KMS-11 (cell line): ENCODE results near the gene KCNAB1.

Source experiments
- H2AFZ ChIP-seq: fragments of 200-600 bp; sonication (generic); 2 replicates; pipeline ENCODE4 v1.6.1; 2016; ENCODE audit warnings: antibody characterized with exemption, mixed run types, low read depth
- H3K27ac ChIP-seq: fragments of 200-600 bp; sonication (generic); 2 replicates; pipeline ENCODE4 v1.6.1; 2016; ENCODE audit warnings: mild to moderate bottlenecking, mixed run types
- H3K27me3 ChIP-seq: fragments of 200-600 bp; sonication (generic); 2 replicates; pipeline ENCODE4 v1.6.1; 2017; ENCODE audit warnings: mild to moderate bottlenecking, low read depth, mixed run types, moderate library complexity; ENCODE audit not compliant: insufficient read depth
- H3K36me3 ChIP-seq: fragments of 200-600 bp; sonication (generic); 2 replicates; pipeline ENCODE4 v1.6.1; 2017; ENCODE audit warnings: mild to moderate bottlenecking, mixed run types; ENCODE audit not compliant: insufficient read depth
- H3K4me1 ChIP-seq: fragments of 200-600 bp; sonication (generic); 2 replicates; pipeline ENCODE4 v1.6.1; 2016; ENCODE audit warnings: mild to moderate bottlenecking, low read depth, mixed run types; ENCODE audit not compliant: poor library complexity, severe bottlenecking
- H3K4me2 ChIP-seq: fragments of 200-600 bp; sonication (generic); 2 replicates; pipeline ENCODE4 v1.7.0; 2016; ENCODE audit warnings: mild to moderate bottlenecking, mixed run types
- H3K4me3 ChIP-seq: fragments of 200-600 bp; sonication (generic); IDR thresholded peaks from 2 replicates; pipeline ENCODE4 v1.6.1; 2017; ENCODE audit warnings: low read depth, low read length, mixed read lengths; ENCODE audit not compliant: insufficient read depth
- H3K79me2 ChIP-seq: fragments of 200-600 bp; sonication (generic); 2 replicates; pipeline ENCODE4 v1.6.1; 2016; ENCODE audit warnings: low read depth, mixed run types; ENCODE audit not compliant: insufficient read depth
- H3K9ac ChIP-seq: fragments of 200-600 bp; sonication (generic); 2 replicates; pipeline ENCODE4 v1.6.1; 2016; ENCODE audit warnings: mild to moderate bottlenecking, mixed run types
- H4K20me1 ChIP-seq: fragments of 200-600 bp; sonication (generic); 2 replicates; pipeline ENCODE4 v1.6.1; 2016; ENCODE audit warnings: mild to moderate bottlenecking, mixed run types; ENCODE audit not compliant: insufficient read depth
- TF ChIP-seq, protein P1 (sequence below): fragments of 200-600 bp; sonication (generic); conservative IDR thresholded peaks from 2 replicates; pipeline ENCODE4 v1.6.1; 2017; ENCODE audit warnings: low read depth, mild to moderate bottlenecking, antibody characterized with exemption, low read length, moderate library complexity, mixed read lengths

Gene KCNAB1

GRCh38 chr3:156144060-156144459, 23.7 kb downstream of the KCNAB1 start:
- no peak overlapping the region for H3K4me3 ChIP-seq
- no peaks in the 10 kb centered on the region for H4K20me1 ChIP-seq
- no peaks in the 10 kb centered on the region for H3K4me1 ChIP-seq
- H3K27ac ChIP-seq = no peak overlapping the region
- H3K9ac ChIP-seq = no peak overlapping the region
- H3K36me3 ChIP-seq = no peaks in the 10 kb centered on the region
- TF ChIP-seq, protein P1, sequence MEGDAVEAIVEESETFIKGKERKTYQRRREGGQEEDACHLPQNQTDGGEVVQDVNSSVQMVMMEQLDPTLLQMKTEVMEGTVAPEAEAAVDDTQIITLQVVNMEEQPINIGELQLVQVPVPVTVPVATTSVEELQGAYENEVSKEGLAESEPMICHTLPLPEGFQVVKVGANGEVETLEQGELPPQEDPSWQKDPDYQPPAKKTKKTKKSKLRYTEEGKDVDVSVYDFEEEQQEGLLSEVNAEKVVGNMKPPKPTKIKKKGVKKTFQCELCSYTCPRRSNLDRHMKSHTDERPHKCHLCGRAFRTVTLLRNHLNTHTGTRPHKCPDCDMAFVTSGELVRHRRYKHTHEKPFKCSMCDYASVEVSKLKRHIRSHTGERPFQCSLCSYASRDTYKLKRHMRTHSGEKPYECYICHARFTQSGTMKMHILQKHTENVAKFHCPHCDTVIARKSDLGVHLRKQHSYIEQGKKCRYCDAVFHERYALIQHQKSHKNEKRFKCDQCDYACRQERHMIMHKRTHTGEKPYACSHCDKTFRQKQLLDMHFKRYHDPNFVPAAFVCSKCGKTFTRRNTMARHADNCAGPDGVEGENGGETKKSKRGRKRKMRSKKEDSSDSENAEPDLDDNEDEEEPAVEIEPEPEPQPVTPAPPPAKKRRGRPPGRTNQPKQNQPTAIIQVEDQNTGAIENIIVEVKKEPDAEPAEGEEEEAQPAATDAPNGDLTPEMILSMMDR = no peak
- no peak overlapping the region for H2AFZ ChIP-seq
- no peak overlapping the region for H3K4me2 ChIP-seq
- no peaks in the 10 kb centered on the region for H3K27me3 ChIP-seq
- no peaks in the 10 kb centered on the region for H3K79me2 ChIP-seq

DNA sequence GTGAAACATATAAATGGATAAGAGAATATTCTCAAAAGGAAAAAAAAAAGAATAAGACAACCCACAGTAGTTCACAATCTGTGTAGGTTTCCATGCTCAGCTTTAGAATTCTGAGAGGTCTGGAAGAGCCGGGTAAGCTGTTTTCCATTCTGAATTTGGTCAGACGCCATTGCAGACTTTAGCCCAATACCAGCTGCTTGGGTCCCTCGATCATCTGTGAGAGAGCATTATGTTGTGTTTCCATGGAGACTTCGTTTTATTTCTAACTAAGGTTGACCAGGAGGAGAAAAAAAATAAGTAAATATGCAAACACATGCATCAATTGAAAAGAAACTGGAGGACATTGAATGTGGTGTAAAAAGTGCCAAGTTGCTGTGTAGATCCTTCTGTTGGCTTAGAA, 25.5 kb downstream of the KCNAB1 start:
- TF ChIP-seq, protein P1 = no peak
- Histone ChIP-seq H3K27ac (no peak overlapping the region), H3K4me1 (peaks cover 12% of the 10 kb centered on the region), H3K4me3 (no peak overlapping the region), H3K79me2 (no peaks in the 10 kb centered on the region), H3K27me3 (no peaks in the 10 kb centered on the region), H4K20me1 (no peaks in the 10 kb centered on the region), H2AFZ (no peak overlapping the region), H3K9ac (no peak overlapping the region), H3K36me3 (no peaks in the 10 kb centered on the region), H3K4me2 (no peak overlapping the region)

GRCh38 chr3:156148345-156148945, 28.1 kb downstream of the KCNAB1 start:
- H3K27me3 ChIP-seq = no peaks in the 10 kb centered on the region
- H3K36me3 ChIP-seq = no peaks in the 10 kb centered on the region
- no peak overlapping the region for H3K9ac ChIP-seq
- H3K27ac ChIP-seq = no peak overlapping the region
- no peak overlapping the region for H3K4me2 ChIP-seq
- no peaks in the 10 kb centered on the region for H4K20me1 ChIP-seq
- no peak overlapping the region for H2AFZ ChIP-seq
- no peaks in the 10 kb centered on the region for H3K79me2 ChIP-seq
- no peak overlapping the region for H3K4me3 ChIP-seq
- TF ChIP-seq, protein P1 = no peak
- H3K4me1 ChIP-seq = peaks cover 17% of the 10 kb centered on the region

DNA sequence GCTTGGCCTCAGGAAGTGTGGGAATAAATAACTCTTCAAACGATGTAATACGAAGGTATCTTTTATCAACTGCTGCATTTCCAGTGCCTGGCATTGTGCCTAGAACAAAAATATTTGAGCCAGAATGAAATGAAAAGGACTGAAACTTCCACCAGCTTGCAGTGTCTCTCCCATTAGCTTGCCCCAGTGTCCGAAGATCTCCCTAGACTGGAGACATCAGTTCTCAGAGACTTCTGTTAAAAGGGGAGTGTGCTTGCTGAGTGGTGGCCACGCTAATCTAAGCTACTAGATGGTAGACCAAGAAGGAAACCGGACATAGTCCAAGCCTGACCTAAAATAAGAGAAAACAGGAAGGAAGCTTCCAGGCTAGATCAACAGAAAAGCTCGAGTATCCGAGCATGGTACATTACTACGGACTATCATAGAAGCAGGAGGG, 28.6 kb downstream of the KCNAB1 start:
- Histone ChIP-seq H3K4me2 (no peak overlapping the region), H3K4me3 (no peak overlapping the region)
- TF ChIP-seq, protein P1 = no peak

More for the DNA sequence above, 28.6 kb downstream of the KCNAB1 start:
- Histone ChIP-seq H3K9ac (no peak overlapping the region), H3K27me3 (no peaks in the 10 kb centered on the region), H3K36me3 (no peaks in the 10 kb centered on the region), H3K4me1 (peaks cover 17% of the 10 kb centered on the region), H3K79me2 (no peaks in the 10 kb centered on the region), H3K27ac (no peak overlapping the region), H4K20me1 (no peaks in the 10 kb centered on the region), H2AFZ (no peak overlapping the region)
